ENCODE results near the gene DGCR8.
A peak's percentile ranks its signal among the peaks of the same experiment; 100 is the strongest.

Gene DGCR8

DNA sequence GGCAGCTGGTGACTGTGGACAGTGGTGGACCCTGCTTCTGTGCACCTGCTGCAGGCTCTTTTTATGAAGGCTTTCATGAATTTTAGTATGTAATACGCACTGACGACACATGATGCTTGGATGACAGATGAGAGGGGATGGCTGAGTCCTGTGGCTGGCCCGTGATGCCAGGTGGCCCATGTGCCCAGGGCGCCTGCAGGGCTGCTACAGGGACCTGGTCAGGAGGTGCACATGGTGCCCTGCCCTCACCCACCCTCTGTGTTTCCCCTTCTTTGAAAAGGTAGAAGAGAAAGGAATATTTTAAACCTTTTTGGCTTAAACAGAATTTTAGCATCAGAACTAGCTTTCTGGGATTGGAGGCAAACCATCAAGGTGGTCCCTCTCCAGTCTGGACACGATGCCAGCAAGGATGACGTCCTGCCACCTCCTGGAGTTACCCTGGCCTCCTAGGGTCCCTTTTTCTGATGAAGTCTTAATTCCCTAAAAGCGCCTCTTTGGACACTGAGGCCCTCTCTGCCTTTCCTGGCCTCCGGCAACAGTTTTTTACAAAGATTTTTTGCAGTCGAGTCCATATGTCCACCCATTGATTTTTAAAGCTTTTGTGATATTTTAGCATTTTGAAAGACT, 30.4 kb downstream of the DGCR8 start:
- no peak for DNase-seq (ENCODE audit: low spot score)

DNA sequence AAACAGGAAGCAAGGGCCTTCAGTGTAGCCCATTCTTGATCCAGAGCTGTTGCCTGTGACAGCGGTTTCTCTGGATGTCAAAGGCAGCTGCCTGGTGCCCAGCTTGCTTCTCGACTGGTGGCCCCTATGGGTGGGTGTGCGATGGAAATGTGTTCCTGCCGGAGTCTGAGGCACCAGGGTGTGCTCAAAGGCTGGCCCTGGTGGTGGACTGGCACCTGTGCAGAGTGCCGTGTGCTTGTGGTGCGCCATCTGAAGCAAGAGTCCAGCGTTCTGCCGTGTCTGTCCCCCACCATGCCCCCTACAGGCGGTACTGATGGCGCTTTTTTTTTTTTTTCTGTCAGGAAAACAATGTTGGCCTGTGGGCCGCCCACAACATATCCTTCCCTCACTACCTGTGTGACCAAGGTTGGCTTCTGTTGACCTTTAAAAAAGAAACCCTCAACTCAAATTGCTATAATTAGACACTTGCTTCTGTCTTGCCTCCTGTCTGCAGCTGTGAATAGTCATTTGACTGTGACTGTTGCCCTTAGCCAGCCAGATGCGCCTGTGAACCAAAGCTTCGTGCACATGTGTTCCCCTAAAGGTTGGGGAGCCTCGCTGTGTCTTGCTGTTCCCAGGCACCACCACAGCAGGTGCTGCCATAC, 31.1 kb downstream of the DGCR8 start:
- no peak for DNase-seq (ENCODE audit: low spot score)

DNA sequence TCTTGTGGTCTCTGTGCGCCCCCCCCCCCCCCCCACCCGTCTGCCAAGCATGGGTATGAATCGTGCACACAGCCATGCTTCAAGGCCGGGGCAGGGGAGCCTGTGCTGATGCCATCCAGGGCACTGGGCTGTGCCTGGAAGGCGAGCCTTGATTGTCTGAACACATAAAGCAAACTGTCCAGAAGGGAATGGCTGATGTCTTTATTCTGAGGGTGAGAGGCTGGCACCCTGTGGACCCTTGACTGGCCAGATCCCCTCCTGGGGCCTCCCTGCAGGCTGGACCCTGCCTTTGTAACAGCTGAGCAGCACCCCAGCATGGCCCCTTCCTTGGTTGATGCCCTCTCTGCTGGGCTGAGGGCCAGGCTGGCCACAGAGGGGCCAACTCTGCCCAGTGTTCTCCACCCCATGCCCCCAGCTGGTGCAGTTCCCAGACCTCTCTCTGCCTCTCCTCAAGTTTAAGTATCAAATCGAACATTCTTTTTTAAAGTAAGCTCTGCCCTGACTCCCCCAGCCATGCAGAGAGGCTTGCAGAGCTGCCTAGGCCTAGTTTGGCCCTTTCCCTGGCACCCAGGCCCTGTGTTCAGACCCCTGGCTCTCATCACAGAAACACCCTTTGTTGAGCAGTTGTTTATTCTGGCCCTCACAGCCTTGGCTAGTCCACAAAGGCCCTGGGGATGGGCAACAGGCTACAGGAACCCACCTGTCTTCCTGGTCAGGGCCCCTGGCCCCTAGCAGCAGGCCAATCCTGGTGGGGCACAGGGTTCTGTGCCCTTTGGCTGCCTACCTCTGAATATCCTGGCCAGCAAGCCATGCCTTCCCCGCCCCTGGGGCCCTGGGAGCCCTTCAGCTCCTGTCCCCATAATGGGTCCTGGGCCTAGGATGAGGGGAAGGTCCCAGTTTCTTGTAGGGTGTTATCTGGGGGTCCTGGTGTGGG, 31.9 kb downstream of the DGCR8 start:
- DNase-seq (ENCODE audit: low spot score) = no peak

DNA sequence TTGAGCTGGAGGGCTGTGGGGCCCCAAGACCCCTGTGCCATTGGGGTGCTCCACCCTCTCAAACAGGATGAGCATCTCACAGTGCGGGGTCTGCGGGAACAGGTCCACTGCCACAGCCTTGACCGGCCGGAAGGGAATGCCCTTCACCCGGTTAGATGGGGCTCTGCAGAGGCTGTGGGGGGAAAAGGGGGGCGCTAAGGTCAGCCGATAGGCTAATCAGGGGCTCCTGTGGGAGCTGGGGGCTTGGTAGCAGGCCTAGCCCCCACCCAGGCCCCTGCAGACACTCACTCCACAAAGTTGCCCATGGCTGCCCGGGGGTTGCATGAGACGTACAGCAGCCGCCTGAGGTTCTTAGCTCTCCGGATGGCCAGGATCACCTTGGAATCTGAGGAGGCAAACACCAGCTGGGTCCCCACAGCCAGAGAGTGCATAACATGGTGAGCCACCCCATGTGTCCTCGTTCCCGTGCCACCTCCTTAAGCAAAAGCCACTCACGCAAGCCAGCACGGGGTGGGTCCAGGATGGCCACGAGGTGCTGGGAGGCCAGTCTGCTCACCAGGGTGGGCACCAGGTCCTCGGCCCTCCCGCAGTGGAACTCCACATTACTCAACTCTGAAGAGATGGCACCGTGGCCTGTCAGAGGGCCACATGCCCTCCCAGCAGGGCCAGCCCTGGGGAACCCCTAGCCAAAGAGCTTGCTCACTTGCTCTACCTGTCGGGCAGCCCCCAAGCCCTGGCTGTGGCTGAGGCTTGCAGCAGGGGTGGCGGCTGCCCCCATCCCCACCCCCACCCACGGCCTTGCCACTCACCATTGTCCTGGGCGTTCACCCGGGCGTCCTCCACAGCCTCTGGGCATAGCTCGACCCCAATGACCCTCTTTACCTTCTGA, 32.8 kb downstream of the DGCR8 start:
- no peak for DNase-seq (ENCODE audit: low spot score)

- no peak for DNase-seq (ENCODE audit: low spot score)
These were observed 33.7 kb downstream of the DGCR8 start for GRCh38 chr22:20113551-20114310.

DNA sequence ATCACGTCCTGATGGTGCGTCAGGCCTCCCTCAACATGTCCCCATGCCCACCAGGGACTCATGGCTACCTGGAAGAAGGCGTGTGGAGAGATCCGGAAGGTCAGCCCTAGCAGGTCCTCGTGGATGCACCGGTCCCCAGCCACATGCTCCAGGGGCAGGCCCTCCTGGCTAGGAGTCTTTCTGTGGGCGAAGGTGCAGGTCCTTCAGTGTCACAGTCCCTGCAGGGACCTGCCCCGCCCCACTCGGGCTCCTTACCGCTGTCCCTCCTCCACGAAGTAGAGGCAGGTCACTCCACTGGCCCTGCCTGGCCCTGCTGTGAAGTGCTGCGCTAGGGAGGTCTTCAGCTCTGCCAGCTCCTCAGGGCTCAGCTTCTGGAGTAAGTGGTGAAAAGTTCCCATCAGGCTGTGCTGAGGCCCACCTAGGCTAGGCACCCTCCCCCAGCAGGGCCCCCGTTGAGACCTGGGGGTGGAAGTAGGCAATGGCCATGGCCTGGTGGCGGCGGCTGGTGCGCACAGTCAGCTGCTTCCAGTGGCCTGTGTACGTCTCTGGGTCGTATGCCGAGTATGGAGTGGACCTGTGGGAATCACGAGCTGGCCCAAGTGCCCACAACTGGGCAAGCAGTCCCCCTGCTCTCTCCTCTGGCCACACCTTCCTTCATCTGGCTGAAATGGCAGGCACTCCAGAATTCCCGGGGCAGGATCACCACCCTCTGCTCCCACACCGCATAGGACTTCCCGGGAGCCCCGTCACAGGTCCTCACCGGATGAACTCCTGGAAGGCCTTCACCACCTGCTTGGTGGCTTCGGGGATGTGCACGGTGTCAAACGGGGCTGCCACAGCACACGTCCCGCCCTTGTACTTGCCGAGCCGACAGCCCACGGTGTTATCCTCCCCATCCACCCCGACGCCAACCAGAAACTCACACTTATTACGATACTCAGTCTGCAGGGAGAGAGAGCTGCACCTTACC, 34.8 kb downstream of the DGCR8 start:
- DNase-seq (ENCODE audit: low spot score) = no peak

DNA sequence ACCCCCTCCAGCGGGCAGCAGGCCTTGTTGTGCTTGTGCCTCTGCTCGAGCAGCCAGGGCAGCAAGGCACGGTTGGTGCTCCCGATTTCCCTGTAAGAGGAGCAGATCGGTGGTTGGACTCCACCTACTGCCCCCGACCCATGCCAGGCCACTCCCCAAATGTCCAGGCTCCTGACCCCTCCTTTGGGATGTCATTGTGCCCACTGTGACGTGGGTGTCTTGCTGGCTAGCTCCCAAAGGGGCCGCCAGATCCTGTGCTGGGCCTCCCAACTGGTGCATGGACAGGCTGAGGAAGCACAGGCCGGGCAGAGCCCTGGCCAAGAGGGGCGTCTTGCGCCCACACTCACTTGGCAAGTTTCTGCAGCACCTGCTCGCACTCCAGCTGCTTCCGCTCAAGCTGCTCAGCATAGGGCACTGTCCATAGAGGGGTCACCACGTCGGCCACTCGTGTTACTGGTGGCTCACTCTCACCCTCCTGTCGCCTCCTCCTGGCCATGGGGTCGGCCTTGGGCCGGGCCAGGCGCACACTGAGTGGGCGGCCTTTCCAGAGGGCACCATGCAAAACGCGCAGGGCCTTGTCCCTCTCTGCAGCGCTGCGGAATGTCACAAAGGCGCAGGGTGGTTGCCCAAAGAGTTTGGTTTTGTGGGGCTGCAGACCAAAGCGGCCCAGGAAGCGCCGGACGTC, 35.8 kb downstream of the DGCR8 start, which contains the start of gene RANBP1:
RANBP1 (plus strand) TSS at position 414 of the 685 bp plus-strand sequence; CDS start at position 495, 81 bp downstream.
- no peak for DNase-seq (ENCODE audit: low spot score)

DNA sequence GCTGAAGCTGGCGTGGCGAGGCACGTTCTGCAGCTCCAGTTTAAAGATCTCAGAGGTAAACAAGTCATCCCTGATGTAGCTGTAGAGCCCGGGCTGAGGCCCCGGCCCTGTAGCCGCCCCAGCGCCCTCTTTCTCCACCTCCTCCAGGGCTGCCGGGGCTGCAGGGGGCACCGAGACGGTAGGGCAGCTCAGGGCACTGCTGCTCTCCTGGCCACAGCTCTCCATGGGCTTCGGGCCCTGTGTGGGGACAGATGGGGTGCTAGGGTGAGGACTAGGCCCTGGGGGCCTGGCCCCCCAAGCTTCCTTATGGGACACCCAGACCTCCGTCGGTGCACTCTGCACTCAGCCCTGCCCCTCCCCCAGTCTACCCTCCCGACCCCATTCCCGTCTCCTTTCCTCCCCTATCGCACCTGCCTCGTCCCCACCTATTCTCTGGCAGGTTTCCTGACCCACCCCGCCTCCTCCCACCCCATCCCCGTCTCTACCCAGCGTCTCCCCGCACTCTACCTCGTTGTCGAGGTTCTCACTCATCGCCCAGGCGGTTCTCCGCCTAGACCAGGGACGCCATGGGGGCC, 36.4 kb downstream of the DGCR8 start:
- no peak for DNase-seq (ENCODE audit: low spot score)

DNA sequence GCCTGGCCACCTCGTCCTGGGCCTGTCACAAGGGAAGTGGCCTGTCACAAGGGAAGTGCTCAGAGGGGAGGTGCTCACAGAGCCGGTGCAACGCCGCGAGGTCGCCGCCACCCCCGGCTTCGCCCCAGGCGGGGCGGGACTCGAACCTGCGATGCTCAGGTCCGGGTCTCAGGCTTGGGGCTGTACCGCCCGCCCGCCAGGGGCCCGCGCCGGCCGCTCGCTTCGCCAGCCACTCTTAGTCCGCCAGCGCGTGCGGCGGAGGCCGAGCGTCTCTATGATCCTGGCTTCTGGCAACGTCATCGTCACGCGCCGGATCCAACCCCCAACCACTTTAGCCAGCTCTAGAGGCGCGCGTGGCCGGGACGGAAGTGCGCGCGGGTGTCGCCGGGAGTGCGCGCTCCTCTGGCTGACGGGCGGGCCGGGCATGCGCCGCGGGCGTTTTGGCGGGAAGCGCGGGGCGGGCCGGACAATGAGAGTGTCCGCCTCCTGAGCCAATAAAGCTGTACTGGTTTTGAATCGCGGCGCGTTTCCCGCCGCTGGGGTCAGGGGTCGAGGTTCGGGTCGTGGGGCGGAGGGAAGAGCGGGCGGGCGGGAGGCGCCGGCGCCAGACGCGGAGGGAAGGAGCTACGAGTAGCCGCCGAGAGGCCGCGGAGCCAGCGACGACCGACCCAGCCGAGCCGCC, 37.1 kb downstream of the DGCR8 start, which contains the start of gene TRMT2A:
TRMT2A (minus strand) TSS at position 276 of the 682 bp plus-strand sequence. CDS start 320 bp downstream, outside the sequence.
- DNase-seq (ENCODE audit: low spot score) = peak; percentile 100

- no peak for DNase-seq (ENCODE audit: low spot score)
These were observed 37.7 kb downstream of the DGCR8 start for GRCh38 chr22:20117633-20118299.

GRCh38 chr22:20118300-20119020, 38.4 kb downstream of the DGCR8 start:
- DNase-seq (ENCODE audit: low spot score) = no peak

DNA sequence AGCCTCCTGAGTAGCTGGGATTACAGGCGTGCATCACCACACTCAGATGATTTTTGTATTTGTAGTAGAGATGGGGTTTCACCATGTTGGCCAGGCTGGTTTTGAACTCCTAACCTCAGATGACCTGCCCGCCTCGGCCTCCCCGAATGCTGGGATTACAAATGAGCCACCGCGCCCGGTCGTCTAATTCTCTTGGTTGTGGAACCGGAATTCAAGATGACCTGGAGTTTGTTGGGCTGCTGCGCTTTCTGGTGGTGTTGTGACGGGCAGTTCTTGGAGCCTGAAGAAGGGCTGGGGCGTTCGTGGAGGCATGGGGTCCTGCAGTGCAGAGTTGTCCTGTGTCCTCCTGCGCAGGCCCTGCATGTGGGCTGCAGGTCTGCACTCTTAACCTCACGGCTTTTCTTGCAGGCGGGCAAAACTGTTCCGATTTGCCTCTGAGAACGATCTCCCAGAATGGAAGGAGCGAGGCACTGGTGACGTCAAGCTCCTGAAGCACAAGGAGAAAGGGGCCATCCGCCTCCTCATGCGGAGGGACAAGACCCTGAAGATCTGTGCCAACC, 41.9 kb downstream of the DGCR8 start:
- DNase-seq (ENCODE audit: low spot score) = no peak

- no peak for DNase-seq (ENCODE audit: low spot score)
These were observed 43.5 kb downstream of the DGCR8 start for GRCh38 chr22:20123366-20124082.

GRCh38 chr22:20124083-20124787, 44.2 kb downstream of the DGCR8 start:
- DNase-seq (ENCODE audit: low spot score) = no peak
